K562 (cell line): ENCODE measurements around the gene TAP2. TPM values are rescaled to one million over a fixed set of nuclear protein-coding genes. Genes with fewer than 3 reads are reported as not detected.

Experiments
- ATAC-seq: fragments of 200-7000 bp; cut with Tn5 transposase; 3 replicates; pipeline ENCODE4 v1.9.1; 2020; ENCODE audit warnings: moderate library complexity
- BruUV-seq: library from RNA; stranded (reverse); fragments of 400-500 nt; replicated peaks from 2 replicates; lab custom pipeline; 2021; lab: Mats Ljungman, UMichigan
- CTCF ChIA-PET: fragments of 300-600 bp; formaldehyde crosslinking; extraction: SDS; loops from one replicate; lab custom pipeline; 2021; ENCODE audit warnings: low intra/inter-chr PET ratio; lab: Yijun Ruan, JAX
- POLR2A ChIA-PET: fragments of 300-600, 350-650 bp; sonication (Branson Sonifier 250); formaldehyde crosslinking; extraction: SDS; loops from one replicate; lab custom pipeline; 2021; ENCODE audit warnings: antibody characterized with exemption, inconsistent platforms; lab: Yijun Ruan, JAX
- DNase-seq, 4 experiments: peaks; one replicate each; pipeline versions ENCODE4 v3.0.0 to v3.0.0-alpha.2; 2011 to 2018; ENCODE audit warnings: low spot score in 3 of 4, mixed read lengths in 3 of 4; ENCODE audit errors: extremely low read depth in 1 of 4
- FAIRE-seq: peaks from 2 replicates; lab custom pipeline; 2011; peaks lifted over from hg19 to GRCh38; lab: Jason Lieb, UNC
- H2AFZ ChIP-seq: 2 replicates; pipeline ENCODE4 v1.6.0; 2011; ENCODE audit warnings: low read depth, low read length, control low read depth, inconsistent platforms
- H3K27ac ChIP-seq: fragments of 200-600 bp; 3 replicates; pipeline ENCODE4 v1.8.0; 2011; ENCODE audit warnings: low read depth, mild to moderate bottlenecking, control low read depth, inconsistent platforms, low read length, moderate library complexity, mixed read lengths; ENCODE audit errors: extremely low read depth
- H3K27me3 ChIP-seq, 2 experiments: fragments of 300-600 bp in 1 of 2; 2 replicates in 1 of 2; 3 replicates in 1 of 2; pipeline versions ENCODE4 v1.6.0 to v1.8.0; 2011; ENCODE audit warnings: inconsistent platforms in 2 of 2, low read length in 2 of 2, mild to moderate bottlenecking in 1 of 2, mixed read lengths in 1 of 2, moderate library complexity in 1 of 2; ENCODE audit not compliant: control insufficient read depth in 2 of 2, insufficient read depth in 2 of 2
- H3K36me3 ChIP-seq: fragments of 300-600 bp; 3 replicates; pipeline ENCODE4 v1.8.0; 2011; ENCODE audit warnings: mild to moderate bottlenecking, low read length, inconsistent platforms; ENCODE audit not compliant: control insufficient read depth, insufficient read depth
- H3K4me1 ChIP-seq, 2 experiments: fragments of 200-600 bp in 1 of 2; replicated peaks in 1 of 2; 2 replicates in 1 of 2; 3 replicates in 1 of 2; pipeline versions ENCODE4 v1.5.1 to v1.8.0; 2011; ENCODE audit warnings: inconsistent platforms in 2 of 2, low read length in 2 of 2, mild to moderate bottlenecking in 1 of 2, mixed read lengths in 1 of 2, moderate library complexity in 1 of 2; ENCODE audit not compliant: control insufficient read depth in 2 of 2, insufficient read depth in 2 of 2
- H3K4me2 ChIP-seq: 2 replicates; pipeline ENCODE4 v1.6.1; 2011; ENCODE audit warnings: low read length, control low read depth, inconsistent platforms, mixed read lengths; ENCODE audit not compliant: insufficient read depth
- H3K4me3 ChIP-seq: fragments of 200-600 bp; sonication (generic), shearing (Covaris generic); 2 replicates; pipeline ENCODE4 v1.5.1; 2016; ENCODE audit warnings: control low read depth, inconsistent platforms
- H3K79me2 ChIP-seq: fragments of 200-600 bp; 3 replicates; pipeline ENCODE4 v1.8.0; 2011; ENCODE audit warnings: low read length, inconsistent platforms; ENCODE audit not compliant: control insufficient read depth, insufficient read depth
- H3K9ac ChIP-seq, 2 experiments: 2 replicates each; pipeline versions ENCODE4 v1.6.0 to v1.6.1; 2011; ENCODE audit warnings: low read depth in 2 of 2, low read length in 2 of 2, control low read depth in 1 of 2, inconsistent platforms in 1 of 2, mild to moderate bottlenecking in 1 of 2, mixed read lengths in 1 of 2; ENCODE audit not compliant: insufficient read depth in 1 of 2
- H3K9me1 ChIP-seq: one replicate; pipeline ENCODE4 v1.6.0; 2011; ENCODE audit warnings: inconsistent platforms, mild to moderate bottlenecking, low read length, moderate library complexity; ENCODE audit not compliant: control insufficient read depth, insufficient read depth
- H3K9me3 ChIP-seq: replicated peaks from 2 replicates; pipeline ENCODE4 v1.5.1; 2011; ENCODE audit warnings: low read depth, low read length, inconsistent platforms; ENCODE audit not compliant: control insufficient read depth, insufficient read depth
- H4K20me1 ChIP-seq: replicated peaks from 2 replicates; pipeline ENCODE4 v1.6.1; 2011; ENCODE audit warnings: low read length, inconsistent platforms, mixed read lengths; ENCODE audit not compliant: control insufficient read depth, insufficient read depth
- ATF7 ChIP-seq: fragments of 450-650 bp; IDR thresholded peaks from 2 replicates; pipeline ENCODE4 v1.7.1; 2014; ENCODE audit warnings: mild to moderate bottlenecking, moderate library complexity
- BRF2 ChIP-seq: IDR thresholded peaks from 3 replicates; pipeline ENCODE4 v1.6.1; 2011; ENCODE audit warnings: borderline replicate concordance, mild to moderate bottlenecking; ENCODE audit not compliant: insufficient read length, insufficient read depth
- CEBPB ChIP-seq: fragments of 450-650 bp; IDR thresholded peaks from 2 replicates; pipeline ENCODE4 v1.6.1; 2016; ENCODE audit warnings: missing genetic modification characterization, missing compliant biosample characterization
- NR2C1 ChIP-seq, 2 experiments: fragments of 450-650 bp; IDR thresholded peaks; 2 replicates each; pipeline ENCODE4 v1.6.1; 2017; ENCODE audit warnings: mild to moderate bottlenecking in 2 of 2, antibody characterized with exemption in 1 of 2, inconsistent platforms in 1 of 2, missing compliant biosample characterization in 1 of 2, missing genetic modification characterization in 1 of 2
- NR2F6 ChIP-seq: fragments of 450-650 bp; formaldehyde crosslinking; IDR thresholded peaks from 2 replicates; pipeline ENCODE4 v1.4.0; 2020; ENCODE audit warnings: mild to moderate bottlenecking
- POLR3G ChIP-seq: IDR thresholded peaks from 2 replicates; pipeline ENCODE4 v1.6.1; 2011; ENCODE audit not compliant: insufficient read length, insufficient replicate concordance; ENCODE audit errors: extremely low read depth
- SPI1 ChIP-seq: IDR thresholded peaks from 2 replicates; pipeline ENCODE4 v1.6.1; 2011; ENCODE audit warnings: low read depth, low read length, control low read depth, borderline replicate concordance
- ZBTB33 ChIP-seq: sonication (generic); formaldehyde crosslinking; IDR thresholded peaks from 2 replicates; pipeline ENCODE4 v1.8.1; 2023; ENCODE audit warnings: mild to moderate bottlenecking, missing genetic modification reagents
- ZNF175 ChIP-seq: fragments of 200-800 bp; sonication (Bioruptor generic); IDR thresholded peaks from 2 replicates; pipeline ENCODE4 v1.6.1; 2016; ENCODE audit warnings: low read depth, mild to moderate bottlenecking, missing genetic modification characterization, missing compliant biosample characterization
- WGBS: fragments of 100-300 bp; shearing (Covaris generic); methylation state at CpG from one replicate; pipeline ENCODE4 v1.1.6; 2016; ENCODE audit warnings: low coverage, mixed read lengths; ENCODE audit not compliant: insufficient coverage; ENCODE audit errors: missing lambda C conversion rate; 5-methylcytosine and 5-hydroxymethylcytosine counted together
- in situ Hi-C: fragments of 300-500 bp; cut with MboI; formaldehyde crosslinking; loops from 4 replicates; pipeline ENCODE4 v1.15.0; 2018; ENCODE audit warnings: inconsistent platforms, mixed read lengths
- intact Hi-C: fragments of 100-400 bp; cut with micrococcal nuclease; formaldehyde crosslinking; loops from 2 replicates; pipeline ENCODE4 v1.14.2; 2022
- polyA plus RNA-seq, 8 experiments: library from polyadenylated mRNA; depleted of rRNA in 4 of 8; stranded (reverse) in 5 of 8; unstranded in 3 of 8; fragments of >200 nt; fragmentation: Nextera tagmentation in 2 of 8; fragmentation: Illumina TruSeq in 1 of 8; extraction: Ambion mirVana in 2 of 8; extraction: Trizol in 1 of 8; gene quantifications; 2 replicates each; pipeline versions ENCODE4 v1.2.1 to v1.2.3, GENCODE V29; 2011 to 2014; ENCODE audit warnings: inconsistent platforms in 1 of 8, missing spikeins in 1 of 8
- total RNA-seq, 7 experiments: library from RNA; depleted of rRNA in 6 of 7; stranded (reverse); fragments of >200 nt in 6 of 7; fragmentation: Illumina TruSeq in 2 of 7; extraction: Trizol in 2 of 7; gene quantifications; 2 replicates each; pipeline versions ENCODE4 v1.2.1 to v1.2.3, GENCODE V29; 2011 to 2021; ENCODE audit warnings: low replicate concordance in 1 of 7

TAP2 gene
- total and polyA plus RNA-seq, 9 of the 15 experiments (the other 6 are each of a cell fraction or from before 2014, with no cell fraction given) = 2.0 to 53.5 (median 19.6) TPM

GRCh38 chr6:32847004-32847403 is 8.5 kb upstream of the TAP2 start:
- DNase-seq (no peak), ATAC-seq (no peak), FAIRE-seq (no peak)
- Histone ChIP-seq H3K4me1 (peaks cover 0 to 16% of the 10 kb centered on the region in 2 experiments; a peak in 3 of 5 replicates), H3K27ac (no peak overlapping the region), H3K9me1 (no peaks in the 10 kb centered on the region), H4K20me1 (no peaks in the 10 kb centered on the region; the same call in 1 of the 2 replicates), H3K9ac (no peak overlapping the region), H3K36me3 (no peaks in the 10 kb centered on the region), H3K4me3 (no peak overlapping the region), H3K27me3 (peaks cover 9 to 51% of the 10 kb centered on the region in 2 experiments; a peak in 4 of 5 replicates), H2AFZ (no peak overlapping the region), H3K79me2 (no peaks in the 10 kb centered on the region), H3K9me3 (no peaks in the 10 kb centered on the region), H3K4me2 (no peak overlapping the region)
- TF ChIP-seq CEBPB (tag) = no peak
- TF ChIP-seq NR2C1 (IDR thresholded peaks at IDR 0.05) = no peak
- no peak for TF ChIP-seq NR2C1 (tag; IDR thresholded peaks at IDR 0.05)
- no peak for TF ChIP-seq POLR3G
- no peak for TF ChIP-seq NR2F6 (CRISPR knock-in tag)
- TF ChIP-seq ATF7 = no peak
- no TSS peak for BruUV-seq
- ChIA-PET CTCF (no interaction called here), POLR2A (interaction anchor here (0.7 to 1.4 kb wide), 2 partner anchors 21 to 593 kb away, joined by 3 read pairs; no protein-coding TSS in a partner anchor)
- intact Hi-C loops = no loop called here
- WGBS = 17% methylated on average over 10 of the region's 10 CpGs
- in situ Hi-C loops = no loop called here

- no peaks in the 10 kb centered on the region for H3K9me1 ChIP-seq
- ChIA-PET CTCF (no interaction called here), POLR2A (interaction anchor here (0.6 to 2.9 kb wide), 7 partner anchors 8 to 1131 kb away, joined by 3 to 13 read pairs (median 3); partner anchors contain the start of genes BRD2, PSMB9 and TAP1)
- TF ChIP-seq ZBTB33 (CRISPR knock-in tag) = peak; percentile 57; the same call in 1 of the 2 replicates
- no peak for TF ChIP-seq ZNF175 (CRISPR knock-in tag)
- no peak for TF ChIP-seq BRF2
- peak; percentile 47; the same call in 1 of the 2 replicates for TF ChIP-seq SPI1
- H3K9ac ChIP-seq = no peak overlapping the region
- H2AFZ ChIP-seq = no peak overlapping the region
- in situ Hi-C loops (no loop called here), intact Hi-C loops (no loop called here)
- H3K9me3 ChIP-seq = no peaks in the 10 kb centered on the region
- FAIRE-seq (no peak), ATAC-seq (no peak), DNase-seq (no peak)
- no peaks in the 10 kb centered on the region for H3K36me3 ChIP-seq
- H3K4me3 ChIP-seq = no peak overlapping the region
- BruUV-seq = no TSS peak
- peaks cover 0 to 16% of the 10 kb centered on the region in 2 experiments; a peak in 3 of 5 replicates for H3K4me1 ChIP-seq
- no peaks in the 10 kb centered on the region for H3K79me2 ChIP-seq
- no peak overlapping the region for H3K4me2 ChIP-seq
- H4K20me1 ChIP-seq = no peaks in the 10 kb centered on the region; the same call in 1 of the 2 replicates
- H3K27ac ChIP-seq = no peak overlapping the region
- H3K27me3 ChIP-seq = peaks cover 9 to 41% of the 10 kb centered on the region in 2 experiments; a peak in 4 of 5 replicates
- 11% methylated on average over 10 of the region's 10 CpGs for WGBS
Measured at GRCh38 chr6:32845384-32845884, 6.9 kb upstream of the TAP2 start.
